ENCODE data around the gene SUDS3. TPM values are rescaled to one million over a fixed set of nuclear protein-coding genes. Genes with fewer than 3 reads are reported as not detected.
A peak's percentile ranks its signal among the peaks of the same experiment; 100 is the strongest.

The SUDS3 gene
- polyA plus RNA-seq, 3 donors, result 8.2 to 15.6 (median 9.1) TPM

DNA sequence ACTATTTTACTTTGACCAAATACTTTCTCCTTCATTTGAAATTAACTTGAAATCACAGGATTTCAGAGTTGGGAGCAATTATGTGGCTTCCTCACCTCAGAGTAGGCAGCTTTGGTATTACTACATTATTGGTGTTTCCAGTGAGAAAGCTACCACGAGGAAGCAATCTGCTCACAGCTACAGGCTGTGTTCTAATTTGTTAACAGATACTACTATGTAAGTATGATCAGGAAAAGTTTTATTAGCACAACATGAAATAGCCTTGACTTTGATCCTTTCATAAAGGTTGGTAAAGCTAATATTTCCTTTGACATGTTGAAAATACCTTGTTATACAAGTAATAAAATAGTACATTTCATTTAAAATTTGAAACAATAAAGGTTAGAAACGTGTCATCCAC lies 34.3 kb upstream of the SUDS3 start:
- peaks cover 36% of the 10 kb centered on the region for H3K4me1 Mint-ChIP-seq
- intact Hi-C loops (cut with micrococcal nuclease), result no loop called here

DNA sequence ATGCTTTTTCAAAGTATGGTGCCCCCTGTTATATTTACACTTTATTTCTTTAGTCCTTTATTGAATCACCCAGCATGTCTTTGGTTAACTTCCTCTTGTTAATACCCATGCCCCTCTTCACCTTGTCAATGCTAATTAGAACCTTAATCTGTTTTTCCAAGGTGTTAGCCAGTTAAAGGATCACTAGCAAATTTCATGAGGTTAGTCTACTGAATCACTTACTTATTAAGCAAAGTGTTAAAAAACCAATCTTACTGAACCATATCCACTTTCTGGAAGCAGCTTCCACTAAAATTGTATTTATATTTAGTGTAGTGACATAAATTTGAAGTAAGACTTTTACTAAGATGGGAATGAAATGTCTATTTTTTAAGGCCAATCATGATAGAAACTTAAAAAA lies 31.5 kb upstream of the SUDS3 start:
- Histone ChIP-seq H3K9ac (ENCODE audit: insufficient read depth, low read length, poor library complexity, severe bottlenecking) (no peak overlapping the region), H4K20me1 (ENCODE audit: insufficient read depth, low read length) (peaks cover 98% of the 10 kb centered on the region), H3K4me1 (ENCODE audit: control insufficient read depth in 1 of 2, insufficient read depth in 2 of 2, low read length in 2 of 2) (peaks cover 17 to 38% of the 10 kb centered on the region in 2 donors), H3K4me3 (replicated peaks in 1 of 3; ENCODE audit: low read depth in 2 of 3, low read length in 3 of 3) (no peak overlapping the region), H2AFZ (ENCODE audit: insufficient read depth, low read depth, low read length, poor library complexity, severe bottlenecking) (no peak overlapping the region), H3K27ac (ENCODE audit: low read depth in 1 of 2, low read length in 2 of 2) (peak overlapping the region in 1 of 2 donors; percentile 9), H3K9me3 (replicated peaks in 1 of 2; ENCODE audit: control insufficient read depth in 1 of 2, insufficient read depth in 1 of 2, low read length in 2 of 2) (no peaks in the 10 kb centered on the region), H3K4me2 (replicated peaks; ENCODE audit: extremely low read depth, low read length, poor library complexity, severe bottlenecking) (no peak overlapping the region), H3K79me2 (ENCODE audit: insufficient read depth, low read length) (peaks cover 100% of the 10 kb centered on the region), H3K36me3 (replicated peaks in 1 of 2; ENCODE audit: control insufficient read depth in 1 of 2, insufficient read depth in 2 of 2, low read length in 2 of 2) (no peaks in the 10 kb centered on the region), H3K27me3 (ENCODE audit: control insufficient read depth in 2 of 2, insufficient read depth in 2 of 2, low read length in 2 of 2) (no peaks in the 10 kb centered on the region)
- no peak for DNase-seq
- peaks cover 0 to 2% (median 0%) of the 10 kb centered on the region in 3 donors for H3K27me3 Mint-ChIP-seq (ENCODE audit: low read depth in 3 of 3)
- H3K4me3 Mint-ChIP-seq, result no peak overlapping the region
- H3K27ac Mint-ChIP-seq, result peak overlapping the region in 1 of 7 donors; percentile 30
- H3K36me3 Mint-ChIP-seq, result peaks cover 2 to 7% of the 10 kb centered on the region in 2 donors
- peaks cover 44% of the 10 kb centered on the region for H3K4me1 Mint-ChIP-seq
- TF ChIP-seq, protein P1, sequence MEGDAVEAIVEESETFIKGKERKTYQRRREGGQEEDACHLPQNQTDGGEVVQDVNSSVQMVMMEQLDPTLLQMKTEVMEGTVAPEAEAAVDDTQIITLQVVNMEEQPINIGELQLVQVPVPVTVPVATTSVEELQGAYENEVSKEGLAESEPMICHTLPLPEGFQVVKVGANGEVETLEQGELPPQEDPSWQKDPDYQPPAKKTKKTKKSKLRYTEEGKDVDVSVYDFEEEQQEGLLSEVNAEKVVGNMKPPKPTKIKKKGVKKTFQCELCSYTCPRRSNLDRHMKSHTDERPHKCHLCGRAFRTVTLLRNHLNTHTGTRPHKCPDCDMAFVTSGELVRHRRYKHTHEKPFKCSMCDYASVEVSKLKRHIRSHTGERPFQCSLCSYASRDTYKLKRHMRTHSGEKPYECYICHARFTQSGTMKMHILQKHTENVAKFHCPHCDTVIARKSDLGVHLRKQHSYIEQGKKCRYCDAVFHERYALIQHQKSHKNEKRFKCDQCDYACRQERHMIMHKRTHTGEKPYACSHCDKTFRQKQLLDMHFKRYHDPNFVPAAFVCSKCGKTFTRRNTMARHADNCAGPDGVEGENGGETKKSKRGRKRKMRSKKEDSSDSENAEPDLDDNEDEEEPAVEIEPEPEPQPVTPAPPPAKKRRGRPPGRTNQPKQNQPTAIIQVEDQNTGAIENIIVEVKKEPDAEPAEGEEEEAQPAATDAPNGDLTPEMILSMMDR (IDR thresholded peaks at IDR 0.05), result no peak
- no peaks in the 10 kb centered on the region for H3K9me3 Mint-ChIP-seq
- intact Hi-C loops (cut with micrococcal nuclease), result no loop called here

More for the DNA sequence above, 34.3 kb upstream of the SUDS3 start:
- H3K9me3 ChIP-seq (replicated peaks in 1 of 2; ENCODE audit: control insufficient read depth in 1 of 2, insufficient read depth in 1 of 2, low read length in 2 of 2), result no peaks in the 10 kb centered on the region
- H4K20me1 ChIP-seq (ENCODE audit: insufficient read depth, low read length), result peaks cover 100% of the 10 kb centered on the region
- TF ChIP-seq, protein P1 (IDR thresholded peaks at IDR 0.05), result no peak
- H3K4me1 ChIP-seq (ENCODE audit: control insufficient read depth in 1 of 2, insufficient read depth in 2 of 2, low read length in 2 of 2), result peaks cover 11 to 29% of the 10 kb centered on the region in 2 donors
- peaks cover 0 to 2% (median 0%) of the 10 kb centered on the region in 3 donors for H3K27me3 Mint-ChIP-seq (ENCODE audit: low read depth in 3 of 3)
- H3K9ac ChIP-seq (ENCODE audit: insufficient read depth, low read length, poor library complexity, severe bottlenecking), result no peak overlapping the region
- no peaks in the 10 kb centered on the region for H3K9me3 Mint-ChIP-seq
- no CpG with 5 or more reads among the region's 2 CpGs for WGBS (ENCODE audit: insufficient coverage)
- H3K4me3 ChIP-seq (replicated peaks in 1 of 3; ENCODE audit: low read depth in 2 of 3, low read length in 3 of 3), result no peak overlapping the region
- H3K27me3 ChIP-seq (ENCODE audit: control insufficient read depth in 2 of 2, insufficient read depth in 2 of 2, low read length in 2 of 2), result no peaks in the 10 kb centered on the region
- H3K4me3 Mint-ChIP-seq, result no peak overlapping the region
- peaks cover 3 to 5% of the 10 kb centered on the region in 2 donors for H3K36me3 Mint-ChIP-seq
- peak overlapping the region in 1 of 2 donors; percentile 20 for H3K27ac ChIP-seq (ENCODE audit: low read depth in 1 of 2, low read length in 2 of 2)
- no peak overlapping the region for H3K4me2 ChIP-seq (replicated peaks; ENCODE audit: extremely low read depth, low read length, poor library complexity, severe bottlenecking)
- no peak for DNase-seq
- H3K27ac Mint-ChIP-seq, result no peak overlapping the region
- peaks cover 100% of the 10 kb centered on the region for H3K79me2 ChIP-seq (ENCODE audit: insufficient read depth, low read length)
- H3K36me3 ChIP-seq (replicated peaks in 1 of 2; ENCODE audit: control insufficient read depth in 1 of 2, insufficient read depth in 2 of 2, low read length in 2 of 2), result no peaks in the 10 kb centered on the region
- H2AFZ ChIP-seq (ENCODE audit: insufficient read depth, low read depth, low read length, poor library complexity, severe bottlenecking), result no peak overlapping the region

All from CD14-positive monocyte (primary cell).